DMS114 treated with DMSO at 0.1 percent for 48 hours (cell line): ENCODE measurements around the gene TBCCD1.
"Not testable (repeated sequence)": the region's sequence is repeated elsewhere in the genome, so short reads cannot be mapped to it uniquely, and the experiment has no call there.

Experiments used
- DNase-seq: peaks from one replicate; lab custom pipeline; 2025; ENCODE audit not compliant: unreplicated experiment; lab: John Stamatoyannopoulos, UW

Gene TBCCD1

GRCh38 chr3:186520957-186521842 is 45.9 kb downstream of the TBCCD1 start:
- no peak for DNase-seq

DNA sequence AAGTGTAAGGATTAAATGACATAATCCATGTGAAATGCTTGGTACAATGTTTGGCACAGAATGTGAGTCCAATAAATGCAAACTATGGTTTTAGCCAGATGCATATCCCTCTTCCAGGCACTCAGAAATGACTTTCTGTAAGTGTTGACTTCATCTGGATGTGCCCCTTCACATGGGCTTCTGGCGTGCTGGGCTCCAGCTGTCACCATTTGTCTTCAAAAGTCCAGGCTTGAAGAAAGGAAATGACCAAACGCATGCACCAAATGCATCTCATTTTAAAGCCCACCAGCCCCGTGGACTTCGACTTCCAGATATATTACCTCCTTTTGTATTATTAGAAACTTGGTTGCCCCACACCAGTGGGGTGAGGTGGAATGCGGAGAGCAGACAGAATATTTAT is 46.7 kb downstream of the TBCCD1 start:
- no peak for DNase-seq

DNA sequence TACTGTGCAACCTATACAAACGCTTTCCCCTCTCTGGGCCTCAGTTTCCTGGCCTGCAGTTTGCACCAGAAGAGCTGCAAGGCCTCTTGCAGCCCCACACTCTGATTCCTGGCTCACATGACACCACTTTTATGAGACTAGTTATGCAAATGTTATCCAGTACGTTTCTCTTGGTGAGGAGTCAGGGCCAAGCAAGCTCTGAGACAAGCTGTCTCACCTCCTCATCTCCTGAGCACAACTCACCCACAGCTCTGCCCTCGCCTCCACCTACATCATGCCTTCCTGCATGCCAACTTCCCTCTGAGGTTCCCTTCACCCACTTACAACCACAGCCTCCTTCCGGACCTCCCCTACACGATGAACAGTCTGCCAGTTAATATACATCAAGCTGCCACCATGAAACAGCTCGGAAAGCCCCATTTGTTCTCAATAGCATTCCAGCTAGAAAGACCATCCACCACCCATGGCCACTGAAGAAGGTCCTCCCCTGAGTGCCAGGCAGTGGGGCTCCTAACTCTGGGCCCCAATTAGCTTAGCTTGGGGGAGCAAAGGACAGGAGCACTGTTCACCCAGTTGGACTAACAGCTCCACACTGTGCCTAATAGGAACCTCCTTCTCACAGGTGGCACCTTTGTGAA is 48.0 kb downstream of the TBCCD1 start:
- DNase-seq, result no peak

- DNase-seq, result no peak
Measured at GRCh38 chr3:186517218-186517617, 49.9 kb downstream of the TBCCD1 start.

- no peak for DNase-seq
Measured at GRCh38 chr3:186516646-186517045, 50.5 kb downstream of the TBCCD1 start.

DNA sequence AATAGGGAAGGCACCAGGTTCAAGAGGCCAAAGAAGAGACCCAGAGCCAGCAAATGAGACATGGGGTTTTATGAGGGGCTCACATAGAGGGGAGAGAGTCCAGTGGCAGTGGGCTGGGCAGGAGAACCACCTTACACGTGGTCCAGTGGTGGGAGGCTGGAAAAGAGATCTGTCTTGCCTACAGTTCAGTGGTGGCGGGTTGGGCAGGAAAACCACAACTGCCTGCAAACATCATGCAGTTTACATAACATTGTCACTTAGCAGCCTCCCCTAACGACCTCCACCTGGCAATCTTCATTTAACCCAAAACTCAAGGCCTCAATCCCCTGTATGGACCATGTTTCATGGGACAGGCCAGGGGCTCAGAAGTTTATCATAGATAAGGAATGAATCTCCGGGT is 52.0 kb downstream of the TBCCD1 start:
- no peak for DNase-seq

GRCh38 chr3:186514296-186515002 is 52.7 kb downstream of the TBCCD1 start:
- no peak for DNase-seq

- DNase-seq, result no peak
Measured at GRCh38 chr3:186513386-186513785, 53.8 kb downstream of the TBCCD1 start.

- no peak for DNase-seq
Measured at GRCh38 chr3:186512570-186513302, 54.4 kb downstream of the TBCCD1 start.

- DNase-seq, result no peak
Measured at GRCh38 chr3:186511702-186512101, 55.4 kb downstream of the TBCCD1 start.

DNA sequence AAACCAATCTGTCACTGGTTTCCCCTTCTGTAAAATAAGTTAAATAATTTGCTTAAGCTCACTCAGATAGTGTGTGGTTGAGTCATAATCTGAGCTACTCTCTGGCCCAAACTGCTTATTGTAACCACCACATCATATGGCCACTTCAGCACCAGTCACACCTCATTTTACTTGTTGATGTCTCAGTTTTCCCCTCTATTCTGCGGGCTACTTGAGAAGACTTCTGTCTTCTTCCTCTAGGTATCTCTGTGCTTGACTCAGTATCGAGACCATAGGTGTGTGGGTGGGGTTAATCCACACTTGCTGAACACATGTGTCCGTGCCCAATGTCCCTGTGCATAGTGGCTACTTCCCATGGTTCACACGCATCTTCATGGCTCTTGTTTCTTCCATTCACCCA is 55.9 kb downstream of the TBCCD1 start:
- no peak for DNase-seq

GRCh38 chr3:186510374-186511079 is 56.6 kb downstream of the TBCCD1 start:
- DNase-seq, result no peak

DNA sequence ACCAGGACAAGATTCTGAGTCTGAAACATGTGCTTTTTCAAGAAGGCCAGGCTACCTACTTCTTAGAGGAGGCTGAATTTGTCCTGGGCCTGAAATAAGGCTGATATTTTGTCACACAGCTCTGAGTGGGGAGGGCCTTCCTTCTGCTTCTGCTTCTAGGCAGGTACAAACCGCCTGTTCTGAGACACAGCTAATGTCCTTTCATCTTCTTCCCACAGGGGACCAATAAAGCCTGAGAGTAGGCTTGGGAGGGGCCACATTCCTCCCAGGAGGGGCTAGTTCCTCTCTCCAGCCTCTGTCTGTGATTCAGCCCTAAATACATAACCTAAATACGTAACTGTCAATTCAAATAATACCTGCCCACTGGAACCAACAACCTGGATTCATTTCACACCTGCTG is 57.7 kb downstream of the TBCCD1 start:
- DNase-seq, result no peak

GRCh38 chr3:186506857-186507256 is 60.3 kb downstream of the TBCCD1 start:
- no peak for DNase-seq

GRCh38 chr3:186506191-186506739 is 60.9 kb downstream of the TBCCD1 start:
- no peak for DNase-seq

- no peak for DNase-seq
Measured at GRCh38 chr3:186502966-186503712, 64.0 kb downstream of the TBCCD1 start.

DNA sequence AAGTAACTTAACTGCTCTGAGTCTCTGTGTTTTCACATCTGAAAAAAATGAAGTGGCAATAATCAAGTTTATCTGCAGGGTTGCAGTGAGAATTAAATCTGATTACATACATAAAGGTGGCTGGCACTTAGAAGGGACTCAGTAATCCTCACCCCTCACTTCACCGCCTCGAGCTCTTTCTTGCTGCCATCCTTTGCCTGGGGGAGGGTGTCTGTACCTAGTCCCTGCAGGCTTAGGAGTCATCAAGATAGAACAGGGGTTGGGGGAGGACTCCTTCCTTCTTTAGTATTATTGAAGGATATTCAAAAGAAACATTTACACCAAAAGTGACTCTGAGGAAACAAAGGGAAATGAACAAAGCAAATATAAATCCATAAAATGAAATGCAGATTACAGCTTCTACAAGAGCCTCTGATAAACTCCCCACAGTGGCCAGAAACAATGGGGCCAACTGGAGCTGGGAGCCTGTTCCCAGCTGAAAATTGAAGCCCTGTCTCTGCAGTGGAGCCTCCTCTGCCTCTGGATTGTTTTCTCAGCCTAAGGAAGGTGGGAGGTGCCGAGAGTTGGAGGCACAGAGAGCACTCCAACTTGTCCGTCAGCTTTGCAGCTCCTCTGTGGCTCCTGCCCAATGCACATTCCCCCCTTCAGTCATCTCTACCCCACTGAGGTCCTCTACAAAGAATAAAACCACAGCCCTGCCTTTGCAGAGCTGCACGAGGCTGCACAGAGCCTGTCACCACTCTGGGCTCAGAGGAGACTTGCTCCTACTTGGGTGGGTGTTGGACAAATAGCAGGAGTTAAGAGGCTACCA is 64.8 kb downstream of the TBCCD1 start:
- no peak for DNase-seq

GRCh38 chr3:186499949-186500348 is 67.2 kb downstream of the TBCCD1 start:
- not testable (repeated sequence) for DNase-seq

DNA sequence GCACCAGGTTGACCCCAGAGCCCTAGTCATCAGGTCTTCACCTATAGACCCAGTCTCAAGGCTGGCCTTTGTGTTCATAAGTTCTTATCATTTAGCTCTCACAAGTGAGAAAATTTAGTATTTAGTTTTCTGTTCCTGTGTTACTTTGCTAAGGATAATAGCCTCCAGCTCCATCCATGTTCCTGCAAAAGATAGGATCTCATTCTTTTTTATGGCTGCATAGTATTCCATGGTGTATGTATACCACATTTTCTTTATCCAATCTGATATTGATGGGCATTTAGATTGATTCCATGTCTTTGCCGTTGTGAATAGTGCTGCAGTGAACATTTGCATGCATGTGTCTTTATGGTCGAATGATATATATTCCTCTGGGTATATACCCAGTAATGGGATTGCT is 69.1 kb downstream of the TBCCD1 start:
- not testable (repeated sequence) for DNase-seq
